ENCODE results near the gene MTG2.

- TF ChIP-seq RFX5 (IDR thresholded peaks at IDR 0.05; ENCODE audit: low read length): no peak
- no peak for TF ChIP-seq CTCF (IDR thresholded peaks at IDR 0.05)
- TF ChIP-seq MEF2A (IDR thresholded peaks at IDR 0.05; ENCODE audit: borderline replicate concordance, low read depth): no peak
- no peak for TF ChIP-seq TCF12 (IDR thresholded peaks at IDR 0.05)
- no peak for TF ChIP-seq JUND (IDR thresholded peaks at IDR 0.05)
- no peak for TF ChIP-seq CHD2 (IDR thresholded peaks at IDR 0.05; ENCODE audit: low read length, partially characterized antibody)
- TF ChIP-seq MAX (IDR thresholded peaks at IDR 0.05; ENCODE audit: low read depth): no peak
Measured at GRCh38 chr20:62137478-62138203, 45.2 kb upstream of the MTG2 start.
